HepG2 (cell line): ENCODE results near the gene ACTRT2. TPM values are rescaled to one million over a fixed set of nuclear protein-coding genes. Genes with fewer than 3 reads are reported as not detected.

ENCODE experiments used
- ATAC-seq: fragments of 200-7000 bp; cut with Tn5 transposase; 3 replicates; pipeline ENCODE4 v1.9.1; 2020; ENCODE audit warnings: mild to moderate bottlenecking, moderate library complexity
- BruUV-seq: library from RNA; stranded (reverse); fragments of 400-500 nt; replicated peaks from 2 replicates; lab custom pipeline; 2021; lab: Mats Ljungman, UMichigan
- CTCF ChIA-PET: fragments of 300-600 bp; formaldehyde crosslinking; extraction: SDS; loops from one replicate; lab custom pipeline; 2021; ENCODE audit warnings: low total read pairs, inconsistent platforms, low intra/inter-chr PET ratio; lab: Yijun Ruan, JAX
- POLR2A ChIA-PET: fragments of 350-600 bp; sonication (Branson Sonifier 250); formaldehyde crosslinking; loops from one replicate; lab custom pipeline; 2020; ENCODE audit warnings: antibody characterized with exemption, inconsistent platforms; lab: Yijun Ruan, JAX
- DNase-seq: peaks from one replicate; pipeline ENCODE4 v3.0.0-alpha.2; 2015; ENCODE audit warnings: low spot score
- FAIRE-seq: peaks from 3 replicates; lab custom pipeline; 2011; peaks lifted over from hg19 to GRCh38; lab: Jason Lieb, UNC
- H2AFZ ChIP-seq: one replicate; pipeline ENCODE4 v1.6.1; 2011; ENCODE audit warnings: low read length, inconsistent platforms
- H3K27ac ChIP-seq: fragments of 300-600 bp; 3 replicates; pipeline ENCODE4 v1.8.0; 2011; ENCODE audit warnings: mixed run types, mild to moderate bottlenecking, mixed read lengths, low read length, inconsistent platforms; ENCODE audit not compliant: insufficient read depth; ENCODE audit errors: extremely low read length
- H3K27me3 ChIP-seq, 2 experiments: fragments of 200-600 bp in 1 of 2; 2 replicates in 1 of 2; 3 replicates in 1 of 2; pipeline versions ENCODE4 v1.6.0 to v1.8.0; 2011; ENCODE audit warnings: low read length in 2 of 2, mild to moderate bottlenecking in 2 of 2, moderate library complexity in 2 of 2, inconsistent platforms in 1 of 2; ENCODE audit not compliant: insufficient read depth in 2 of 2, control insufficient read depth in 1 of 2
- H3K36me3 ChIP-seq, 2 experiments: fragments of 200-600 bp in 1 of 2; replicated peaks in 1 of 2; 2 replicates in 1 of 2; 3 replicates in 1 of 2; pipeline versions ENCODE4 v1.5.1 to v1.8.0; 2011; ENCODE audit warnings: low read length in 2 of 2, inconsistent platforms in 1 of 2; ENCODE audit not compliant: insufficient read depth in 2 of 2, control insufficient read depth in 1 of 2
- H3K4me1 ChIP-seq: 2 replicates; pipeline ENCODE4 v1.5.1; 2012; ENCODE audit warnings: low read length, inconsistent platforms; ENCODE audit not compliant: insufficient read depth
- H3K4me2 ChIP-seq: 2 replicates; pipeline ENCODE4 v1.6.0; 2011; ENCODE audit warnings: low read depth, low read length, inconsistent platforms
- H3K4me3 ChIP-seq, 3 experiments: fragments of 200-600 bp in 1 of 3; sonication (generic), shearing (Covaris generic) in 1 of 3; replicated peaks in 1 of 3; 2 replicates each; pipeline ENCODE4 v1.5.1; 2011 to 2016; ENCODE audit warnings: low read length in 3 of 3, inconsistent platforms in 2 of 3, low read depth in 2 of 3, mild to moderate bottlenecking in 2 of 3, control low read depth in 1 of 3, mixed read lengths in 1 of 3; ENCODE audit not compliant: insufficient read depth in 1 of 3
- H3K79me2 ChIP-seq: one replicate; pipeline ENCODE4 v1.6.1; 2011; ENCODE audit warnings: low read length, inconsistent platforms; ENCODE audit not compliant: insufficient read depth
- H3K9ac ChIP-seq: 2 replicates; pipeline ENCODE4 v1.6.0; 2011; ENCODE audit warnings: mild to moderate bottlenecking, low read depth, low read length, inconsistent platforms; ENCODE audit not compliant: insufficient read depth
- H3K9me3 ChIP-seq: 2 replicates; pipeline ENCODE4 v1.5.1; 2012; ENCODE audit warnings: mild to moderate bottlenecking, low read length
- H4K20me1 ChIP-seq: 2 replicates; pipeline ENCODE4 v1.6.0; 2011; ENCODE audit warnings: inconsistent platforms, mild to moderate bottlenecking, low read length, moderate library complexity; ENCODE audit not compliant: insufficient read depth
- DNMT3B ChIP-seq: conservative IDR thresholded peaks from 2 replicates; pipeline ENCODE4 v1.6.1; 2016; ENCODE audit warnings: missing biosample characterization, control low read depth
- GATAD1 ChIP-seq: IDR thresholded peaks from 2 replicates; pipeline ENCODE4 v1.6.1; 2016; ENCODE audit warnings: missing genetic modification reagents, missing compliant biosample characterization
- GLI4 ChIP-seq: sonication (generic); formaldehyde crosslinking; IDR thresholded peaks from 2 replicates; pipeline ENCODE4 v1.5.1; 2020; ENCODE audit warnings: missing genetic modification reagents, mild to moderate bottlenecking, moderate library complexity, borderline replicate concordance
- MBD4 ChIP-seq: IDR thresholded peaks from 2 replicates; pipeline ENCODE4 v1.6.1; 2012; ENCODE audit warnings: low read length, inconsistent platforms, borderline replicate concordance
- POLR2A ChIP-seq, 2 experiments: IDR thresholded peaks; 2 replicates each; pipeline ENCODE4 v1.6.1; 2011; ENCODE audit warnings: low read depth in 2 of 2, low read length in 2 of 2, mild to moderate bottlenecking in 1 of 2, moderate library complexity in 1 of 2; ENCODE audit not compliant: insufficient read depth in 1 of 2
- SOX5 ChIP-seq: IDR thresholded peaks from 2 replicates; pipeline ENCODE4 v1.6.1; 2016; ENCODE audit warnings: borderline replicate concordance
- SRSF1 ChIP-seq: fragments of 200-400 bp; formaldehyde crosslinking; optimal IDR thresholded peaks from 2 replicates; pipeline ENCODE3; 2017; ENCODE audit warnings: mild to moderate bottlenecking, low read depth, low read length, moderate library complexity
- ZNF180 ChIP-seq: sonication (generic); formaldehyde crosslinking; IDR thresholded peaks from 2 replicates; pipeline ENCODE4 v1.4.0; 2020; ENCODE audit warnings: low read depth, missing genetic modification reagents, borderline replicate concordance
- ZNF547 ChIP-seq: sonication (generic); formaldehyde crosslinking; IDR thresholded peaks from 2 replicates; pipeline ENCODE4 v1.5.1; 2020; ENCODE audit warnings: mild to moderate bottlenecking, missing genetic modification reagents
- ZNF616 ChIP-seq: sonication (generic); formaldehyde crosslinking; IDR thresholded peaks from 2 replicates; pipeline ENCODE4 v1.5.0; 2020; ENCODE audit warnings: low read depth, mild to moderate bottlenecking, missing genetic modification reagents
- ZNF670 ChIP-seq: sonication (generic); formaldehyde crosslinking; IDR thresholded peaks from 2 replicates; pipeline ENCODE4 v1.8.0; 2022; ENCODE audit warnings: mild to moderate bottlenecking, missing genetic modification reagents, borderline replicate concordance
- ZNF7 ChIP-seq: IDR thresholded peaks from 2 replicates; pipeline ENCODE4 v1.6.1; 2016; ENCODE audit warnings: missing biosample characterization, missing genetic modification reagents
- ZNF720 ChIP-seq: sonication (generic); formaldehyde crosslinking; IDR thresholded peaks from 2 replicates; pipeline ENCODE4 v1.4.0; 2020; ENCODE audit warnings: missing genetic modification reagents
- ZNF747 ChIP-seq: sonication (generic); formaldehyde crosslinking; IDR thresholded peaks from 2 replicates; pipeline ENCODE4 v1.8.1; 2023; ENCODE audit warnings: missing genetic modification reagents, mild to moderate bottlenecking, borderline replicate concordance
- ZNF788 ChIP-seq: sonication (generic); formaldehyde crosslinking; IDR thresholded peaks from 2 replicates; pipeline ENCODE4 v1.5.0; 2020; ENCODE audit warnings: mild to moderate bottlenecking, missing genetic modification reagents, borderline replicate concordance
- ZZZ3 ChIP-seq: sonication (generic); formaldehyde crosslinking; IDR thresholded peaks from 2 replicates; pipeline ENCODE4 v1.4.0; 2020; ENCODE audit warnings: missing genetic modification reagents, mild to moderate bottlenecking, borderline replicate concordance
- WGBS: methylation state at CpG from one replicate; pipeline ENCODE4 v1.1.6; 2017; ENCODE audit warnings: low lambda C conversion rate; 5-methylcytosine and 5-hydroxymethylcytosine counted together
- in situ Hi-C: cut with HindIII; loops from 2 replicates; pipeline ENCODE4 v1.10.0; 2017; ENCODE audit warnings: low pct_unique_long_range_greater_than_20kb; ENCODE audit not compliant: extremely low pct_ligation_motif_present
- intact Hi-C: fragments of 100-400 bp; cut with micrococcal nuclease; formaldehyde crosslinking; loops from one replicate; pipeline ENCODE4 v1.10.0; 2022; ENCODE audit not compliant: unreplicated experiment
- polyA plus RNA-seq, 8 experiments: library from polyadenylated mRNA; depleted of rRNA in 3 of 8; stranded (reverse) in 7 of 8; unstranded in 1 of 8; fragments of >200 nt; fragmentation: Illumina TruSeq in 4 of 8; extraction: Trizol in 4 of 8; gene quantifications; 2 replicates each; pipeline versions ENCODE4 v1.2.1 to v1.2.3, GENCODE V29; 2011 to 2016; ENCODE audit warnings: low read depth in 4 of 8, missing spikeins in 1 of 8, mixed read lengths in 1 of 8; ENCODE audit not compliant: insufficient read depth in 1 of 8
- total RNA-seq, 5 experiments: library from RNA; depleted of rRNA; stranded (reverse); fragments of >200 nt; fragmentation: Illumina TruSeq; extraction: Trizol; gene quantifications; 2 replicates each; pipeline ENCODE4 v1.2.3, GENCODE V29; 2016; ENCODE audit warnings: low read depth in 1 of 5
- TF ChIP-seq, protein P1 (sequence below): sonication (generic); formaldehyde crosslinking; IDR thresholded peaks from 2 replicates; pipeline ENCODE4 v1.5.0; 2020; ENCODE audit warnings: mild to moderate bottlenecking, low read depth, missing genetic modification reagents, borderline replicate concordance
- TF ChIP-seq, protein P2 (sequence below): sonication (generic); formaldehyde crosslinking; IDR thresholded peaks from 2 replicates; pipeline ENCODE4 v1.5.0; 2020; ENCODE audit warnings: mild to moderate bottlenecking, missing genetic modification reagents, borderline replicate concordance
- TF ChIP-seq, protein P3 (sequence below): sonication (generic); formaldehyde crosslinking; IDR thresholded peaks from 2 replicates; pipeline ENCODE4 v1.4.0; 2020; ENCODE audit warnings: missing genetic modification reagents
- TF ChIP-seq, protein P4 (sequence below): sonication (generic); formaldehyde crosslinking; IDR thresholded peaks from 2 replicates; pipeline ENCODE4 v1.4.0; 2020; ENCODE audit warnings: missing genetic modification reagents

Gene ACTRT2
- total and polyA plus RNA-seq, 2 of the 13 experiments (the other 11 are each of a cell fraction or from before 2014, with no cell fraction given) = not detected

DNA sequence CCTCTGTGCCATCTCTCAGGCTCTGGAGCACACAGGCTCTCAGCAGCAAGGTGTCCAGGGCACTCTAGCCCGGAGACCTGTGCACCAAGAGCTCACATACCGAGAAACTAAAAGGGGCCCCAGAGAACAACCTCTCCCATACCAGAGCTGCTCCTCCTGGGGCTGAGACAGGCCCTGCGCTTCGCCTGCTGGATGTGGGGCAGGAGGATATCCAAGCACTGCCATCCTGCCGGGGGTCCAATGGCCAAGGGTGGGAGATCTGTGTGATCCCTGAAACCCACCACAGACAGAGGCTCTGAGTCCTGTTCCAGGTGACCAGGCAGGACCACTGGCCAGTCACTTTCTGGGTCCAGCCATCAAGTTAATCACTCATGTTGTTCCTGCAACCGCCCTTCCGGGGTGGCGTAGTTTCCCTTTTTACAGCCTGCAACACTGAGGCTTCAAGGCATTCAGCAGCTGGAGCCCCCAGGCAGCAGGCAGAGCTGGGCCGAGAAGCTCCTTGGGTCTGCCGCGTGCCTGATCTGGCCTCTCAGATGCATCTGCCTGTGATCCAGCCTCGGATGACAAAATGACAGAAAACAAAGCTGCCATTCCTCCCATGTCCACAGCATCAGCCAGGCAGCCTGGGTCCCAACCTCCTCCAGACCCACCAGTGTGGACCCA is 36.7 kb upstream of the ACTRT2 start (continued):
- TF ChIP-seq ZNF670 (CRISPR knock-in tag) (no peak), GLI4 (CRISPR knock-in tag) (no peak), SRSF1 (no peak), SOX5 (CRISPR knock-in tag) (no peak), ZNF788 (CRISPR knock-in tag) (no peak)
- TF ChIP-seq, protein P1, sequence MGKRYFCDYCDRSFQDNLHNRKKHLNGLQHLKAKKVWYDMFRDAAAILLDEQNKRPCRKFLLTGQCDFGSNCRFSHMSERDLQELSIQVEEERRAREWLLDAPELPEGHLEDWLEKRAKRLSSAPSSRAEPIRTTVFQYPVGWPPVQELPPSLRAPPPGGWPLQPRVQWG (CRISPR knock-in tag) = no peak
- TF ChIP-seq, protein P2, sequence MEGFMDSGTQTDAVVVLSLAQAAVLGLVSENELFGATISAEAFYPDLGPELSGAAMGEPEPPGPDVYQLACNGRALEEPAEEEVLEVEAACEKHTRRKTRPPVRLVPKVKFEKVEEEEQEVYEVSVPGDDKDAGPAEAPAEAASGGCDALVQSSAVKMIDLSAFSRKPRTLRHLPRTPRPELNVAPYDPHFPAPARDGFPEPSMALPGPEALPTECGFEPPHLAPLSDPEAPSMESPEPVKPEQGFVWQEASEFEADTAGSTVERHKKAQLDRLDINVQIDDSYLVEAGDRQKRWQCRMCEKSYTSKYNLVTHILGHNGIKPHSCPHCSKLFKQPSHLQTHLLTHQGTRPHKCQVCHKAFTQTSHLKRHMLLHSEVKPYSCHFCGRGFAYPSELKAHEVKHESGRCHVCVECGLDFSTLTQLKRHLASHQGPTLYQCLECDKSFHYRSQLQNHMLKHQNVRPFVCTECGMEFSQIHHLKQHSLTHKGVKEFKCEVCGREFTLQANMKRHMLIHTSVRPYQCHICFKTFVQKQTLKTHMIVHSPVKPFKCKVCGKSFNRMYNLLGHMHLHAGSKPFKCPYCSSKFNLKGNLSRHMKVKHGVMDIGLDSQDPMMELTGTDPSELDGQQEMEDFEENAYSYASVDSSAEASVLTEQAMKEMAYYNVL (CRISPR knock-in tag) = no peak

DNA sequence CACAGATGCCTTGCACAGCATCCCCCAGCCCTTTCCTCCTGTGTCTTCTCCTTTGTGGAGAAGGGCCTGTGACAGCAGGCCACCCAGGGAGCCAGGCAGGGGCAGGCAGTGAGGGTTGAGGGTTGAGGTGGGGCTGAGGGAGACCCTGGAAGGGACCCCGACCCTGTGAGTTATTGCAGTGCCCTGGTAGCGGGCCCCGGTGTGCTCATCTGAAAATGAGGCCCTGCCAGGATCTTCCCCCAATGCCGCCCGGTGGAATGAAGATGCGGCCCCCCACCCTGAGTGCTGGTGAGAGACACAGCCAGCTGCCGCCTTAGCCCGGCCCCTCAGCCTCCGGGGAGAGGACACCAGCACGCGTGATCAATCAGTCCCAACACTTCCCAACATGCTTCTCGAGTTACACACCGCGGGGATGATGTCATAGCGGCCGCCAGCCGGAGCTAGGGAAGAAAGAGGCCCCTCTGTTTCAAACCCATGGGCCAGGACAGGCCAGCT is 36.2 kb upstream of the ACTRT2 start:
- H3K36me3 ChIP-seq = no peaks in the 10 kb centered on the region
- FAIRE-seq (no peak), DNase-seq (no peak), ATAC-seq (no peak)
- ChIA-PET CTCF (no interaction called here), POLR2A (no interaction called here)
- H3K4me3 ChIP-seq = no peak overlapping the region
- no peaks in the 10 kb centered on the region for H3K4me1 ChIP-seq
- H3K9ac ChIP-seq = no peak overlapping the region
- no peaks in the 10 kb centered on the region for H3K79me2 ChIP-seq
- H4K20me1 ChIP-seq = no peaks in the 10 kb centered on the region
- peaks cover 7 to 40% of the 10 kb centered on the region in 2 experiments for H3K27me3 ChIP-seq
- H2AFZ ChIP-seq = no peak overlapping the region
- H3K27ac ChIP-seq = no peak overlapping the region
- BruUV-seq = no TSS peak
- in situ Hi-C loops (no loop called here), intact Hi-C loops (no loop called here)
- no peaks in the 10 kb centered on the region for H3K9me3 ChIP-seq
- no peak overlapping the region for H3K4me2 ChIP-seq
- WGBS = 5% methylated on average over 6 of the region's 17 CpGs
- TF ChIP-seq ZNF7 (no peak), ZNF747 (no peak), POLR2A (IDR thresholded peaks at IDR 0.05; ENCODE audit: insufficient read depth in 1 of 2, low read depth in 2 of 2, low read length in 2 of 2) (no peak), ZNF616 (CRISPR knock-in tag) (no peak), GATAD1 (CRISPR knock-in tag) (no peak), DNMT3B (CRISPR knock-in tag) (no peak), ZNF547 (CRISPR knock-in tag) (no peak), ZNF720 (CRISPR knock-in tag) (no peak), ZNF180 (CRISPR knock-in tag) (no peak), ZZZ3 (CRISPR knock-in tag) (no peak), MBD4 (no peak)
- TF ChIP-seq, protein P3, sequence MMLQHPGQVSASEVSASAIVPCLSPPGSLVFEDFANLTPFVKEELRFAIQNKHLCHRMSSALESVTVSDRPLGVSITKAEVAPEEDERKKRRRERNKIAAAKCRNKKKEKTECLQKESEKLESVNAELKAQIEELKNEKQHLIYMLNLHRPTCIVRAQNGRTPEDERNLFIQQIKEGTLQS (CRISPR knock-in tag) = no peak
- TF ChIP-seq, protein P4, sequence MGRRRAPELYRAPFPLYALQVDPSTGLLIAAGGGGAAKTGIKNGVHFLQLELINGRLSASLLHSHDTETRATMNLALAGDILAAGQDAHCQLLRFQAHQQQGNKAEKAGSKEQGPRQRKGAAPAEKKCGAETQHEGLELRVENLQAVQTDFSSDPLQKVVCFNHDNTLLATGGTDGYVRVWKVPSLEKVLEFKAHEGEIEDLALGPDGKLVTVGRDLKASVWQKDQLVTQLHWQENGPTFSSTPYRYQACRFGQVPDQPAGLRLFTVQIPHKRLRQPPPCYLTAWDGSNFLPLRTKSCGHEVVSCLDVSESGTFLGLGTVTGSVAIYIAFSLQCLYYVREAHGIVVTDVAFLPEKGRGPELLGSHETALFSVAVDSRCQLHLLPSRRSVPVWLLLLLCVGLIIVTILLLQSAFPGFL = no peak
- TF ChIP-seq, protein P1 (CRISPR knock-in tag) = no peak
